Liver (tissue), 3 donors: ENCODE results near the gene GARIN5B.

Experiments used
- EGR1 ChIP-seq, 2 donors: IDR thresholded peaks; 2 replicates each; pipeline ENCODE4 v1.6.1; 2016 to 2018; ENCODE audit warnings: antibody characterized with exemption in 2 of 2, low read depth in 2 of 2
- GABPA ChIP-seq, 2 donors: IDR thresholded peaks in 1 of 2; conservative IDR thresholded peaks in 1 of 2; 2 replicates each; pipeline ENCODE4 v1.6.1; 2016; ENCODE audit warnings: antibody characterized with exemption in 2 of 2, mild to moderate bottlenecking in 1 of 2, moderate library complexity in 1 of 2
- JUND ChIP-seq, 2 donors: IDR thresholded peaks; 2 replicates each; pipeline ENCODE4 v1.6.1; 2016; ENCODE audit warnings: antibody characterized with exemption in 2 of 2
- RAD21 ChIP-seq, 2 donors: IDR thresholded peaks; 2 replicates each; pipeline ENCODE4 v1.6.1; 2016; ENCODE audit warnings: antibody characterized with exemption in 2 of 2, mild to moderate bottlenecking in 2 of 2
- TAF1 ChIP-seq: conservative IDR thresholded peaks from 2 replicates; pipeline ENCODE4 v1.6.1; 2016; ENCODE audit warnings: antibody characterized with exemption, mild to moderate bottlenecking
- TF ChIP-seq, protein P1 (sequence below): fragments of 150-350 bp; IDR thresholded peaks from 2 replicates; pipeline ENCODE4 v1.5.1; 2017; ENCODE audit warnings: improper control_type of control experiment, low read depth, low read length; ENCODE audit not compliant: missing input control
- TF ChIP-seq, protein P2 (sequence below): IDR thresholded peaks from 2 replicates; pipeline ENCODE4 v1.6.1; 2016; ENCODE audit warnings: antibody characterized with exemption
- TF ChIP-seq, protein P3 (sequence below): IDR thresholded peaks from 2 replicates; pipeline ENCODE4 v1.6.1; 2016; ENCODE audit warnings: antibody characterized with exemption
- TF ChIP-seq, protein P4 (sequence below): IDR thresholded peaks from 2 replicates; pipeline ENCODE4 v1.6.1; 2016; ENCODE audit warnings: antibody characterized with exemption, mild to moderate bottlenecking
- TF ChIP-seq, protein P5 (sequence below): IDR thresholded peaks from 2 replicates; pipeline ENCODE4 v1.6.1; 2016; ENCODE audit warnings: antibody characterized with exemption
- donor health status: healthy.
- donor health status: healthy.

DNA sequence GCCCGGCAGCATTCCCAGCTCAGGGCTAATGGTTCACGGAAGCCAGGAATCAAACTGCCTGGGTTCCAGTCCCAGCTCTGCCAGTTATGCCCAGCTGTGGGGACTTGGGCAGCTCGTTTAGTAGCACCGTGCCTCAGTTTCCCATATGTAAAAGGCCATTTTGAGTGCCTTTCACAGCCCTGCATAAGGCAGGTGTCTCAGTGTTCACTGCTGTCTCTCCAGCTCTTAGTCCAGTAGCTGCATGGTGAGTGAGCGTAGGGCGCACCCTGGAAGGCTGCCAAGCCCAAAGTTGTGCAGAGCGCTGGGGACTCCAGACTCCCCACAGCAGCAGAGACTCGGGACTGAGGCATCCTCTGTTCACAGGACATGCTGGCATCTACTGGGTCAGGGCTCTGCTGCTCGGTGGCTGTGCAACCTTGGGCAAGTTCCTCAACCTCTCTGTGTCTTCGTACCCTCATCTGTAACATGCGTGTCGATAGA, 28.2 kb upstream of the GARIN5B start:
- TF ChIP-seq, protein P1, sequence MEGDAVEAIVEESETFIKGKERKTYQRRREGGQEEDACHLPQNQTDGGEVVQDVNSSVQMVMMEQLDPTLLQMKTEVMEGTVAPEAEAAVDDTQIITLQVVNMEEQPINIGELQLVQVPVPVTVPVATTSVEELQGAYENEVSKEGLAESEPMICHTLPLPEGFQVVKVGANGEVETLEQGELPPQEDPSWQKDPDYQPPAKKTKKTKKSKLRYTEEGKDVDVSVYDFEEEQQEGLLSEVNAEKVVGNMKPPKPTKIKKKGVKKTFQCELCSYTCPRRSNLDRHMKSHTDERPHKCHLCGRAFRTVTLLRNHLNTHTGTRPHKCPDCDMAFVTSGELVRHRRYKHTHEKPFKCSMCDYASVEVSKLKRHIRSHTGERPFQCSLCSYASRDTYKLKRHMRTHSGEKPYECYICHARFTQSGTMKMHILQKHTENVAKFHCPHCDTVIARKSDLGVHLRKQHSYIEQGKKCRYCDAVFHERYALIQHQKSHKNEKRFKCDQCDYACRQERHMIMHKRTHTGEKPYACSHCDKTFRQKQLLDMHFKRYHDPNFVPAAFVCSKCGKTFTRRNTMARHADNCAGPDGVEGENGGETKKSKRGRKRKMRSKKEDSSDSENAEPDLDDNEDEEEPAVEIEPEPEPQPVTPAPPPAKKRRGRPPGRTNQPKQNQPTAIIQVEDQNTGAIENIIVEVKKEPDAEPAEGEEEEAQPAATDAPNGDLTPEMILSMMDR, result no peak
- TF ChIP-seq, protein P2, sequence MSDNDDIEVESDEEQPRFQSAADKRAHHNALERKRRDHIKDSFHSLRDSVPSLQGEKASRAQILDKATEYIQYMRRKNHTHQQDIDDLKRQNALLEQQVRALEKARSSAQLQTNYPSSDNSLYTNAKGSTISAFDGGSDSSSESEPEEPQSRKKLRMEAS, result no peak
- TF ChIP-seq, protein P3, sequence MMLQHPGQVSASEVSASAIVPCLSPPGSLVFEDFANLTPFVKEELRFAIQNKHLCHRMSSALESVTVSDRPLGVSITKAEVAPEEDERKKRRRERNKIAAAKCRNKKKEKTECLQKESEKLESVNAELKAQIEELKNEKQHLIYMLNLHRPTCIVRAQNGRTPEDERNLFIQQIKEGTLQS, result no peak
- TF ChIP-seq RAD21 (IDR thresholded peaks at IDR 0.05), result no peak
- no peak for TF ChIP-seq GABPA (IDR thresholded peaks at IDR 0.05 in 1 of 2, conservative IDR thresholded peaks at IDR 0.05 in 1 of 2)
- TF ChIP-seq EGR1 (IDR thresholded peaks at IDR 0.05; ENCODE audit: low read depth in 2 of 2), result no peak
- TF ChIP-seq TAF1, result no peak
- no peak for TF ChIP-seq JUND (IDR thresholded peaks at IDR 0.05)
- TF ChIP-seq, protein P4, sequence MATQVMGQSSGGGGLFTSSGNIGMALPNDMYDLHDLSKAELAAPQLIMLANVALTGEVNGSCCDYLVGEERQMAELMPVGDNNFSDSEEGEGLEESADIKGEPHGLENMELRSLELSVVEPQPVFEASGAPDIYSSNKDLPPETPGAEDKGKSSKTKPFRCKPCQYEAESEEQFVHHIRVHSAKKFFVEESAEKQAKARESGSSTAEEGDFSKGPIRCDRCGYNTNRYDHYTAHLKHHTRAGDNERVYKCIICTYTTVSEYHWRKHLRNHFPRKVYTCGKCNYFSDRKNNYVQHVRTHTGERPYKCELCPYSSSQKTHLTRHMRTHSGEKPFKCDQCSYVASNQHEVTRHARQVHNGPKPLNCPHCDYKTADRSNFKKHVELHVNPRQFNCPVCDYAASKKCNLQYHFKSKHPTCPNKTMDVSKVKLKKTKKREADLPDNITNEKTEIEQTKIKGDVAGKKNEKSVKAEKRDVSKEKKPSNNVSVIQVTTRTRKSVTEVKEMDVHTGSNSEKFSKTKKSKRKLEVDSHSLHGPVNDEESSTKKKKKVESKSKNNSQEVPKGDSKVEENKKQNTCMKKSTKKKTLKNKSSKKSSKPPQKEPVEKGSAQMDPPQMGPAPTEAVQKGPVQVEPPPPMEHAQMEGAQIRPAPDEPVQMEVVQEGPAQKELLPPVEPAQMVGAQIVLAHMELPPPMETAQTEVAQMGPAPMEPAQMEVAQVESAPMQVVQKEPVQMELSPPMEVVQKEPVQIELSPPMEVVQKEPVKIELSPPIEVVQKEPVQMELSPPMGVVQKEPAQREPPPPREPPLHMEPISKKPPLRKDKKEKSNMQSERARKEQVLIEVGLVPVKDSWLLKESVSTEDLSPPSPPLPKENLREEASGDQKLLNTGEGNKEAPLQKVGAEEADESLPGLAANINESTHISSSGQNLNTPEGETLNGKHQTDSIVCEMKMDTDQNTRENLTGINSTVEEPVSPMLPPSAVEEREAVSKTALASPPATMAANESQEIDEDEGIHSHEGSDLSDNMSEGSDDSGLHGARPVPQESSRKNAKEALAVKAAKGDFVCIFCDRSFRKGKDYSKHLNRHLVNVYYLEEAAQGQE, result no peak
- TF ChIP-seq, protein P5, sequence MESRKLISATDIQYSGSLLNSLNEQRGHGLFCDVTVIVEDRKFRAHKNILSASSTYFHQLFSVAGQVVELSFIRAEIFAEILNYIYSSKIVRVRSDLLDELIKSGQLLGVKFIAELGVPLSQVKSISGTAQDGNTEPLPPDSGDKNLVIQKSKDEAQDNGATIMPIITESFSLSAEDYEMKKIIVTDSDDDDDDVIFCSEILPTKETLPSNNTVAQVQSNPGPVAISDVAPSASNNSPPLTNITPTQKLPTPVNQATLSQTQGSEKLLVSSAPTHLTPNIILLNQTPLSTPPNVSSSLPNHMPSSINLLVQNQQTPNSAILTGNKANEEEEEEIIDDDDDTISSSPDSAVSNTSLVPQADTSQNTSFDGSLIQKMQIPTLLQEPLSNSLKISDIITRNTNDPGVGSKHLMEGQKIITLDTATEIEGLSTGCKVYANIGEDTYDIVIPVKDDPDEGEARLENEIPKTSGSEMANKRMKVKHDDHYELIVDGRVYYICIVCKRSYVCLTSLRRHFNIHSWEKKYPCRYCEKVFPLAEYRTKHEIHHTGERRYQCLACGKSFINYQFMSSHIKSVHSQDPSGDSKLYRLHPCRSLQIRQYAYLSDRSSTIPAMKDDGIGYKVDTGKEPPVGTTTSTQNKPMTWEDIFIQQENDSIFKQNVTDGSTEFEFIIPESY, result no peak
